Measurements from ENCODE around the gene KRABD2.

GRCh38 chr17:8405499-8406016 is 29.1 kb upstream of the KRABD2 start:
- TF ChIP-seq CTCF (IDR thresholded peaks at IDR 0.05), result no peak
- no peak for TF ChIP-seq EZH2 (IDR thresholded peaks at IDR 0.05)
- no peak for TF ChIP-seq EZH2phosphoT487 (IDR thresholded peaks at IDR 0.05)

All from neural progenitor cell (in vitro differentiated cells).